H9 (cell line): Measurements from ENCODE around the gene RBPJ. TPM values are rescaled to one million over a fixed set of nuclear protein-coding genes. Genes with fewer than 3 reads are reported as not detected.

Source experiments
- DNase-seq: peaks from one replicate; pipeline ENCODE4 v3.0.0-alpha.2; 2017
- H2AFZ ChIP-seq: one replicate; pipeline ENCODE4 v1.6.1; 2013; ENCODE audit warnings: mild to moderate bottlenecking, low read length, control low read depth, moderate library complexity
- H2AK5ac ChIP-seq: 2 replicates; pipeline ENCODE4 v1.6.1; 2013; ENCODE audit warnings: low read length, control low read depth, mixed read lengths; ENCODE audit not compliant: insufficient read length
- H2BK120ac ChIP-seq: one replicate; pipeline ENCODE4 v1.6.1; 2013; ENCODE audit warnings: low read depth, mild to moderate bottlenecking, low read length, control low read depth, inconsistent platforms; ENCODE audit not compliant: poor library complexity, severe bottlenecking
- H2BK12ac ChIP-seq: 2 replicates; pipeline ENCODE4 v1.6.1; 2013; ENCODE audit warnings: low read length, control low read depth, mixed read lengths, low read depth; ENCODE audit not compliant: insufficient read length
- H2BK15ac ChIP-seq: 2 replicates; pipeline ENCODE4 v1.6.1; 2013; ENCODE audit warnings: low read depth, low read length, control low read depth
- H2BK20ac ChIP-seq: one replicate; pipeline ENCODE4 v1.6.1; 2013; ENCODE audit warnings: low read depth, mild to moderate bottlenecking, low read length, control low read depth, inconsistent platforms; ENCODE audit not compliant: poor library complexity, severe bottlenecking
- H2BK5ac ChIP-seq: 2 replicates; pipeline ENCODE4 v1.6.1; 2013; ENCODE audit warnings: low read length, control low read depth, mixed read lengths; ENCODE audit not compliant: insufficient read length
- H3K14ac ChIP-seq: 2 replicates; pipeline ENCODE4 v1.6.1; 2013; ENCODE audit warnings: low read length, control low read depth; ENCODE audit not compliant: insufficient read depth
- H3K18ac ChIP-seq: 2 replicates; pipeline ENCODE4 v1.6.1; 2013; ENCODE audit warnings: low read depth, mild to moderate bottlenecking, mixed read lengths, low read length, control low read depth; ENCODE audit not compliant: insufficient read length
- H3K23ac ChIP-seq: 2 replicates; pipeline ENCODE4 v1.6.1; 2013; ENCODE audit warnings: low read length, control low read depth, mixed read lengths, low read depth; ENCODE audit not compliant: insufficient read length
- H3K23me2 ChIP-seq: 2 replicates; pipeline ENCODE4 v1.6.1; 2013; ENCODE audit warnings: low read depth, mild to moderate bottlenecking, mixed read lengths, low read length, control low read depth; ENCODE audit not compliant: insufficient read length, poor library complexity, severe bottlenecking
- H3K27ac ChIP-seq: 2 replicates; pipeline ENCODE4 v1.5.1; 2013; ENCODE audit warnings: low read length, control low read depth, mixed read lengths, low read depth; ENCODE audit not compliant: insufficient read length
- H3K27me3 ChIP-seq: 2 replicates; pipeline ENCODE4 v1.6.1; 2013; ENCODE audit warnings: low read length, control low read depth, inconsistent platforms; ENCODE audit not compliant: insufficient read depth
- H3K4ac ChIP-seq: 2 replicates; pipeline ENCODE4 v1.6.1; 2013; ENCODE audit warnings: low read depth, mild to moderate bottlenecking, control low read depth, inconsistent platforms, low read length, moderate library complexity
- H3K4me1 ChIP-seq: 2 replicates; pipeline ENCODE4 v1.6.1; 2013; ENCODE audit warnings: low read length, control low read depth, inconsistent platforms; ENCODE audit not compliant: insufficient read depth
- H3K4me2 ChIP-seq: 2 replicates; pipeline ENCODE4 v1.6.1; 2013; ENCODE audit warnings: low read length, control low read depth, mixed read lengths; ENCODE audit not compliant: insufficient read length, insufficient read depth
- H3K56ac ChIP-seq: 2 replicates; pipeline ENCODE4 v1.6.1; 2013; ENCODE audit warnings: low read depth, mild to moderate bottlenecking, mixed read lengths, low read length, control low read depth; ENCODE audit not compliant: insufficient read length
- H3K79me1 ChIP-seq: 2 replicates; pipeline ENCODE4 v1.6.1; 2013; ENCODE audit warnings: low read depth, mild to moderate bottlenecking, moderate library complexity, low read length, control low read depth, inconsistent platforms; ENCODE audit not compliant: insufficient read depth, poor library complexity, severe bottlenecking
- H3K79me2 ChIP-seq: 2 replicates; pipeline ENCODE4 v1.6.1; 2013; ENCODE audit warnings: low read length, control low read depth, inconsistent platforms; ENCODE audit not compliant: insufficient read depth
- H3K9ac ChIP-seq: 2 replicates; pipeline ENCODE4 v1.6.1; 2013; ENCODE audit warnings: low read length, control low read depth, mixed read lengths; ENCODE audit not compliant: insufficient read length; ENCODE audit errors: extremely low read depth
- H3K9me3 ChIP-seq: one replicate; pipeline ENCODE4 v1.6.1; 2013; ENCODE audit warnings: low read depth, low read length, inconsistent platforms; ENCODE audit not compliant: control insufficient read depth
- H3T11ph ChIP-seq: one replicate; pipeline ENCODE4 v1.6.1; 2013; ENCODE audit warnings: mild to moderate bottlenecking, low read length, control low read depth, inconsistent platforms
- H4K20me1 ChIP-seq: one replicate; pipeline ENCODE4 v1.6.1; 2013; ENCODE audit not compliant: control insufficient read depth, insufficient read length, insufficient read depth
- H4K5ac ChIP-seq: 2 replicates; pipeline ENCODE4 v1.6.1; 2013; ENCODE audit warnings: low read depth, mild to moderate bottlenecking, mixed read lengths, low read length, control low read depth; ENCODE audit not compliant: insufficient read length
- H4K8ac ChIP-seq: replicated peaks from 2 replicates; pipeline ENCODE4 v1.6.1; 2013; ENCODE audit warnings: low read length, control low read depth, mixed read lengths, low read depth; ENCODE audit not compliant: insufficient read length
- H4K91ac ChIP-seq: 2 replicates; pipeline ENCODE4 v1.6.1; 2013; ENCODE audit warnings: low read depth, mild to moderate bottlenecking, moderate library complexity, mixed read lengths, low read length, control low read depth; ENCODE audit not compliant: insufficient read length
- H3K27ac Mint-ChIP-seq, 3 experiments: 2 replicates in 2 of 3; 3 replicates in 1 of 3; pipeline ENCODE4 v1.8.0; 2020 to 2021; ENCODE audit warnings: mixed read lengths in 3 of 3, mild to moderate bottlenecking in 1 of 3, moderate library complexity in 1 of 3
- H3K27me3 Mint-ChIP-seq: 2 replicates; pipeline ENCODE4 v1.8.0; 2021; ENCODE audit warnings: low read depth, mild to moderate bottlenecking, moderate library complexity, mixed read lengths
- H3K36me3 Mint-ChIP-seq, 3 experiments: 2 replicates in 2 of 3; 3 replicates in 1 of 3; pipeline ENCODE4 v1.8.0; 2020 to 2021; ENCODE audit warnings: low read depth in 3 of 3, mixed read lengths in 3 of 3; ENCODE audit not compliant: insufficient read depth in 1 of 3
- H3K4me1 Mint-ChIP-seq, 2 experiments: 2 replicates each; pipeline ENCODE4 v1.8.0; 2020; ENCODE audit warnings: mixed read lengths in 2 of 2
- H3K4me3 Mint-ChIP-seq, 2 experiments: 2 replicates in 1 of 2; 3 replicates in 1 of 2; pipeline ENCODE4 v1.8.0; 2020 to 2021; ENCODE audit warnings: mild to moderate bottlenecking in 2 of 2, mixed read lengths in 2 of 2, moderate library complexity in 1 of 2
- H3K9me3 Mint-ChIP-seq, 2 experiments: 2 replicates in 1 of 2; 3 replicates in 1 of 2; pipeline ENCODE4 v1.8.0; 2020; ENCODE audit warnings: mild to moderate bottlenecking in 2 of 2, mixed read lengths in 2 of 2, moderate library complexity in 1 of 2
- CTCF ChIP-seq: fragments of 200-600 bp; sonication (generic); conservative IDR thresholded peaks from 3 replicates; pipeline ENCODE4 v1.8.0; 2021; ENCODE audit warnings: antibody characterized with exemption, mild to moderate bottlenecking
- WGBS: extraction: QIAGEN DNeasy Blood & Tissue Kit; methylation state at CpG from one replicate; pipeline ENCODE4 v1.1.7; 2013; ENCODE audit warnings: missing lambda C conversion rate, low lambda C conversion rate, mixed read lengths; ENCODE audit not compliant: insufficient read length; ENCODE audit errors: extremely low coverage; 5-methylcytosine and 5-hydroxymethylcytosine counted together
- total RNA-seq: library from RNA; stranded (reverse); gene quantifications from 2 replicates; pipeline ENCODE4 v1.2.1, GENCODE V29; 2021

The RBPJ gene
- total RNA-seq, 1 experiment from 2014 or later: 166 TPM

- Histone ChIP-seq H3K79me1 (no peaks in the 10 kb centered on the region), H3K9me3 (no peaks in the 10 kb centered on the region), H3K23me2 (no peaks in the 10 kb centered on the region), H3K23ac (no peak overlapping the region), H3K14ac (no peak overlapping the region), H3K4me1 (peaks cover 11% of the 10 kb centered on the region; the same call in 1 of the 2 replicates), H4K8ac (no peak overlapping the region), H4K91ac (no peak overlapping the region), H3K18ac (no peak overlapping the region), H3K27ac (no peak overlapping the region), H3T11ph (no peak overlapping the region), H3K27me3 (no peaks in the 10 kb centered on the region), H4K20me1 (no peaks in the 10 kb centered on the region), H2BK15ac (no peak overlapping the region), H2BK20ac (no peak overlapping the region), H2BK120ac (no peak overlapping the region), H3K4me2 (peak overlapping the region; percentile 37), H2AFZ (no peak overlapping the region), H3K56ac (no peak overlapping the region), H2BK12ac (no peak overlapping the region), H3K9ac (no peak overlapping the region), H3K4ac (no peak overlapping the region), H3K79me2 (peaks cover 82% of the 10 kb centered on the region), H4K5ac (no peak overlapping the region), H2AK5ac (no peak overlapping the region), H2BK5ac (no peak overlapping the region)
- Mint-ChIP-seq H3K27ac (peak overlapping the region; percentile 2 to 88 (median 83); a peak in 6 of 7 replicates), H3K9me3 (no peaks in the 10 kb centered on the region), H3K27me3 (no peaks in the 10 kb centered on the region), H3K36me3 (peaks cover 0 to 9% (median 4%) of the 10 kb centered on the region in 3 experiments; a peak in 3 of 7 replicates), H3K4me1 (peaks cover 52 to 55% of the 10 kb centered on the region in 2 experiments), H3K4me3 (peak overlapping the region in 1 of 2 experiments; percentile 8; a peak in 1 of 5 replicates)
- no peak for DNase-seq
- TF ChIP-seq CTCF: no peak
- no CpG with 5 or more reads among the region's 7 CpGs for WGBS
Observed at GRCh38 chr4:26331380-26331950, 10.7 kb downstream of the RBPJ start.
